ENCODE results near the gene CA6.

GRCh38 chr1:8965121-8965820 lies 19.6 kb downstream of the CA6 start:
- no peak for TF ChIP-seq CTCF (IDR thresholded peaks at IDR 0.05)
- TF ChIP-seq POLR2A (IDR thresholded peaks at IDR 0.05), result no peak
